LNCAP (cell line): ENCODE results near the gene NTRK1.

Experiments used
- CTCF ChIP-seq: fragments of 450-650 bp; IDR thresholded peaks from 2 replicates; pipeline ENCODE4 v1.5.1; 2017; ENCODE audit warnings: mild to moderate bottlenecking

The NTRK1 gene

GRCh38 chr1:156860628-156861423 lies at the start of gene NTRK1:
NTRK1 (plus strand) TSS chr1:156860865; CDS start chr1:156860935, 70 bp downstream.
- TF ChIP-seq CTCF = no peak

- no peak for TF ChIP-seq CTCF
Measured at GRCh38 chr1:156811168-156811567, 49.5 kb upstream of the NTRK1 start.

- no peak for TF ChIP-seq CTCF
Measured at GRCh38 chr1:156812293-156812990, 48.2 kb upstream of the NTRK1 start.

- no peak for TF ChIP-seq CTCF
Measured at GRCh38 chr1:156813298-156813697, 47.4 kb upstream of the NTRK1 start.

- no peak; the same call in 1 of the 2 replicates for TF ChIP-seq CTCF
Measured at GRCh38 chr1:156813750-156814570, 46.7 kb upstream of the NTRK1 start.

GRCh38 chr1:156814571-156815260 lies 45.9 kb upstream of the NTRK1 start:
- no peak for TF ChIP-seq CTCF

GRCh38 chr1:156815307-156815826 lies 45.3 kb upstream of the NTRK1 start:
- TF ChIP-seq CTCF = no peak
